NCI-H2196 (cell line): ENCODE measurements around the gene FBXO28.

Source experiments
- DNase-seq: peaks from one replicate; lab custom pipeline; 2025; ENCODE audit not compliant: unreplicated experiment; lab: John Stamatoyannopoulos, UW

FBXO28 gene

DNA sequence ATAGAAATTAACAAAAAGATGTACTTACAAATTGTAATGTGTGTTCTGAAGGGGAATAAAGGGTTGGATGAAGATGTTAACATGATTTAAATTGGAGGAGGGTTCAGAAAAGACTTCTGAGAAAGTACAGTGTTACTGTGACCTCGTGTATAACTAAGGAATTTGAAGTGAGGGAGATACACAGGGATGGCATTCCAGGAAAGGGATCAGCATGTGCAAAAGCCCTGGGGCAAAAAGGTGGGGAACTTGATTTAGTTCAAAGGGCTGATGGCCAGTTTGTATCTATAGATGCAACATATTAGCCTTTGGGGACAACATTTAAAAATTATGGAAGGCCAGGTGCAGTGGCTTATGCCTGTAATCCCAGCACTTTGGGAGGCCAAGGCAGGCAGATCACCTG, 35.8 kb downstream of the FBXO28 start:
- no peak for DNase-seq

- no peak for DNase-seq
Measured at GRCh38 chr1:224151117-224151516, 37.2 kb downstream of the FBXO28 start.

GRCh38 chr1:224157316-224157715, 43.4 kb downstream of the FBXO28 start:
- DNase-seq = no peak

GRCh38 chr1:224159541-224159940, 45.6 kb downstream of the FBXO28 start:
- no peak for DNase-seq

DNA sequence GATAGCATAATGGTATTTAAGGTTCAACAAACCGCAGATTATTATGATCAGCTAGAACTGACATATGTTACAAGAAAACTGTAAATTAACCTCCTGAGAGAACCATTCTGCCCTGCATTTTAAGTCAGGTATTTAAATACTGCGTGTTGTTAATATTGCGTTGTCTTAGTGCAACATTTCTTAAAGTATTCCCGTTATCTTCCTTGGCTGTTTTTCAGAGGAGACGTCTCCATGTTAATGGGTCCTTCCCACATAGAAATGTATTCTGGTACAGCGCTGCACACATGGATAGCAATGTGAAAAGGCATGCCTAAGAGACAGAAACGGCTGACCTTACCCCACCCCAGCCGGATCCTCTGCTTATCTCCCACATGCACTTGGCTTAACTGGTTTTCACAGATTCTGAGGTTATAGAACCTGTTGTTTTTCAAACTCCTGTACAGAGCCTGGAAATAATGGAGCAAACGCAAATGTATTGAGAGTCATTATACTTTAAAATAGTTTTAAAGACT, 46.3 kb downstream of the FBXO28 start:
- no peak for DNase-seq

GRCh38 chr1:224162768-224163167, 48.9 kb downstream of the FBXO28 start:
- DNase-seq = no peak

- no peak for DNase-seq
Measured at GRCh38 chr1:224163311-224163710, 49.4 kb downstream of the FBXO28 start.

DNA sequence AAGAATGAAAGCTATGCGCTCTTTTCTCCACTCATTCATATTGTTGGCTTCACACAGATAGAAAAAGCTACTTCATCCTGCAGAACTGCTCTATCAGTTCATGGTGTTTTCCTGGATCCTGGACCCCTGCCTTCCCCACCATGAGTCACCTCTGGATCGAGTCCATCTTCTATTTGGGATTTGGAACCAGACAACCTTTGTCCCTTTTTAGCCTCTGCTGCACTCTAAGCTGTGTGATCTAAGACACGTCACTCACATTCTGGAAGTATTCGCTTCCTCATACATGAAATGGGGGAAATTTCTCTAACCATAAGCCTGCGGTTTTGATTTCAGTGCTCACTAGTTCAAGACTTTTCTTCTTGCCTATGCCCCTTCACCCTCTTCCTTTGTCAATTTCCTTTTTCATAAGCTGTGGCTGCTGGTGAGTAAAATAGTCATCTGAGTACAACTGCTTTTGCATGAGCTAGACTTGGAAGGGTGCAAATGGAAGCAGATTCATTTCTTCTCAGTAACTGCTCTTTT, 55.0 kb downstream of the FBXO28 start:
- DNase-seq = no peak

DNA sequence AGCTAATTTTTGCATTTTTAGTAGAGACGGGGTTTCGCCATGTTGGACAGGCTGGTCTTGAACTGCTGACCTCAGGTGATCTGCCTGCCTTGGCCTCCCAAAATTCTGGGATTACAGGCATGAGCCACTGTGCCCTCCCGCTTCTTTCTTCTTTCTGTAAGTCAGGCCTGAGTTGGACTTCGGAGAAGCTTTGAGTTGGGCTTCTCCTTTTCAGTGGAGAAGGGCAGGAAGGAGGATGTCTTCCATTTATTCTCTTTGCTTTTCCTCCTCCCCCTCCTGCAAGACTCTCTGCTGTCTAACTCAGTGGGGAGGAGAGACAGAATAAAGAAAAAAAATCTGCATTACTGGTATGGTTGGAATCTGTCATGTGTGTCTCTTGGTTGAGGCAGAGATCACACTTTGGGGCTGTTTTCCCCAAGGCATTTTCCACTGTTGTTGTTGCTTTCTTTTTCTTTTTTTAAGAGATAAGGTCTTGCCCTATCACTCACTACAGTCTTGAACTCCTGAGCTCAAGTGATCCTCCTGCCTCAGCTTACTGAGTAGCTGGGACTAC, 55.9 kb downstream of the FBXO28 start:
- no peak for DNase-seq

DNA sequence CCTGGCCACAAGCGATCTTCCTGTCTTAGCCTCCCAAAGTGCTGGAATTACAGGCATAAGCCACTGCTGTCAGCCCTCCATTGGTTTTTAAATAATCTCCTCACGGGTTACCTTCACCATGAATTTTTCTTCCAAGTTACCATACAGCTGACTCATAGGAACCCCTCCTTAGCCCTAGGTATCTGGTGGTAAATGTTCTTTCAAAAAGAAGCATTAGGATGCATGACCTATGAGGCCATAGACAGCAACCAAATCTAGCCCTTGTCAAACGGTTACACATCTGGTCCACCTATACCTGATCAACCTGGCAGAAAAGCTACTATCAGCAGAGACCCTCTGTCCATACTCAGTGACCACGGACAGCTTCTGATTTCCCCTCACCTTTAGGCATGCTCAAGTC, 56.4 kb downstream of the FBXO28 start:
- DNase-seq = no peak

DNA sequence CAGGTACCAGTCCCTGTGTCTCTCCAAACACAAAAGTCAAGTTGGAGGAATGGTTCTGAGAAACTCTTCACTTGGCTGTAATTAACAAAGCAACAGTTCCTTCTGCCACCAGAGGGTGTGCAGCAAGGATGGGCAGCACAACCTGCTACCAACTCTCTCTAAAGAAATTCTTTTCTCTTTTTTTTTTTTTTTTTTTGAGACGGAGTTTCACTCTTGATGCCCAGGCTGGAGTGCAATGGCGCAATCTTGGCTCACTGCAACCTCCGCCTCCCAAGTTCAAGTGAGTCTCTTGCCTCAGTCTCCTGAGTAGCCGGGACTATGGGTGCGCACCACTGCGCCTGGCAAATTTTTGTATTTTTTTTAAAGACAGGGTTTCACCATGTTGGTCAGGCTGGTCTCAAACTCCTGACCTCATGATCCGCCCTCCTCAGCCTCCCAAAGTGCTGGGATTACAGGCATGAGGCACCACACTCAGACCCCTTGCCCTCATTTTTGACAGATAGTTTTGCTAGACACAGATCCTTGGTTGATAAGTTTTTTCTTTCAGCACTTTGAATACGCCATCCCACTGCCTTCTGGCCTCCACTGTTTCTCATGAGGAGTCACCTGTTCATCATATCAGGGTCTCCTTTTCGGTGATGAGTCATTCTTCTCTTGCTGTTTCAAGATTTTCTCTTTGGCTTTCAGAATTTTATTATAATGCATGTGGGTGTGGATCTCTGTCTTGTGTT, 57.0 kb downstream of the FBXO28 start:
- DNase-seq = no peak

GRCh38 chr1:224172229-224172628, 58.3 kb downstream of the FBXO28 start:
- no peak for DNase-seq

- no peak for DNase-seq
Measured at GRCh38 chr1:224173523-224173922, 59.6 kb downstream of the FBXO28 start.

DNA sequence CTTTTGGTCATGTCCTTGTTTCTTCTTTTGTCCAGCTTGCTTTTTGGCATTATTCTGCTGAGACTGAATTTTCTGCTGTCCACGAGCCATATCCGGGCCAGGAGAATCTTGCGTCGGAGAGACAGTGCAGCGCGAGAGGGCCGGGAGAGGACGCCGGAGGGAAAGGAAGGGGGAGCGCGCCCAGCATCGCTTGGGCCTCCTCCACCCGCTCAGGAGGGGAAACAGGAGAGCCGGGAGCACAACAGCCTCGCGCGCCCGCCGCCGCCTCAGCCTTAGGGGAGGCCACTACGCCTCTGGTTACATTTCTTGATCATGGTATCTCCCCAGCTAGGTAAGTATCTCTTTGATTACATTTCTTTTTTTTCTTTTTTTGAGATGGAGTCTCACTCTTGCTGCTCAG, 61.7 kb downstream of the FBXO28 start:
- no peak for DNase-seq

DNA sequence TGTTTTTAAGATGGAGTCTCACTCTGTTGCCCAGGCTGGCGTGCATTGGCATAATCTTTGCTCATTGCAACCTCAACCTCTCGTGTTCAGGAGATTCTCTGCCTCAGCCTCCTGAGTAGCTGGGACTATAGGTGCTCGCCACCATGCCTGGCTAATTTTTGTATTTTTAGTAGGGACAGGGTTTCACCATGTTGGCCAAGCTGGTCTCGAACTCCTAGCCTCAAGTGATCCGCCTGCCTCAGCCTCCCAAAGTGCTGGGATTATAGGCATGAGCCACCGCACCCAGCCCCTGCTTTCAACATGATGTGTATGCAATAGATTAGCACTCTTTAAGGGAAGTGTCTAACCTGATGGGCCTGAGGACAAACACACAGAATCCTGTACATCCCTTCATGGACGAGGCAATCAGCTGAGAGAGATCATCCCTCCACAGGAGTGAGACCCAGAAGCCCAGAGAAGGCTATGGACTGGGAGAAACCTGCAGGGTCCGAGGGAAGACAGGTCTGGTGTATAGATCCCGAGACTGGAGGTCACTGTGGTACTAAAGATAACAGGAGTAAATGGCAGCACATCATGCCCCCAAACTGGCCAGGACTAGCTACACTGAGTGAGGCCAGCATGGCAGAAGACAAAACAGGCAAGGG, 63.6 kb downstream of the FBXO28 start:
- no peak for DNase-seq

GRCh38 chr1:224178894-224179293, 65.0 kb downstream of the FBXO28 start:
- no peak for DNase-seq

- DNase-seq = no peak
Measured at GRCh38 chr1:224180783-224181452, 67.0 kb downstream of the FBXO28 start.

DNA sequence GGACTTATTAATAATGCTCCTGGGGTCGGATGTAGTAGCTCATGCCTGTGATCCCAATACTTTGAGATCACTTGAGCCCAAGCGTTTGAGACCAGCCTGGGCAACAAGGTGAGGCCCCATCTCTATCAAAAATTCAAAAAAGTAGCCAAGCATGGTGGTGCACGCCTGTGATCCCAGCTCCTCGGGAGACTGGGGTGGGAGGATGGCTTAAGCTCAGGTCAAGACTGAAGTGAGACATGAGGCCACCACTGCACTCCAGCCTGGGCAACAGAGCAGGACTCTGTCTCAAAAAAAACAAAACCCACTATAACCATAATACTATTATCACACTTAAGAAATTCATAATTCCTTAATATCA, 67.5 kb downstream of the FBXO28 start:
- no peak for DNase-seq

- peak; percentile 42 for DNase-seq
Measured at GRCh38 chr1:224182057-224182865, 68.3 kb downstream of the FBXO28 start.

DNA sequence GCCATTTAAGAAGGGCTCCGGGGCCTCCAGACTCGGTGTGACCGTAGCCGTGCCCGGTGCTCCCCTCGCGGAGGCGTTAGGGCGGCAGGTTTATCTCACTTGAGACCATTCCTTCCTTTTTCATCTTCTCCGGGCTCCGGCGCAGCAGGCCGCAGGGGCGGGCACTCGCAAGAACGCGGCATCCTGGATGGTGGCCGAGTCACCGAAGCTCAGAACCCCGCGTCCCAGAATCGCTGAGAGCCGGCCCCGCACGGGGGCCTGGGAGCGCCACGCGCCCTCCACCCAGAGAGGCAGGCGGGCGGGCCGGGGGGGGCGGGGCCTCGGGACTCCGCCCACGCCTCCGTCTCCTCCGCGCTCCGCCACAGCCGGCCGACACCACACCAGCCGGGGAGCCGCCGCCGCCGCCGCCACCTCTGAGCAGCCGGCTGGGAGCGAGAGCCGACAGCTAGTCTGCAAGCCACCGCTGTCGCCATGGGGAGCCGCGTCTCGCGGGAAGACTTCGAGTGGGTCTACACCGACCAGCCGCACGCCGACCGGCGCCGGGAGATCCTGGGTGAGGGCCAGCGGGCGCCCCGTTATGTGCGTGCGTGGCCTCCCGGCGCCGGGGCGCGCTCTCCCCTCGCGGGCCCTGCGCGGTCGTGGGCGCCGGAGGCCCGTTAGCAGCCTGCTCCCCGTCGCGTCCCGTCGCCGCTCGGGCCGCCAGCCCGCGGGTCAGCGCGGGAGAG, 69.1 kb downstream of the FBXO28 start, which contains the start of gene DEGS1:
Gene DEGS1 (plus strand): TSS at position 375 of the 725 bp plus-strand sequence. CDS start 97 bp downstream, at position 472.
- peak; percentile 84 for DNase-seq
